OCI-LY1 (cell line): Measurements from ENCODE around the gene GMPPB.

Source experiments
- EZH2 ChIP-seq: fragments of 200-600 bp; sonication (generic), shearing (Covaris generic); IDR thresholded peaks from 2 replicates; pipeline ENCODE4 v1.8.0; 2017; ENCODE audit warnings: borderline replicate concordance, mixed run types, mild to moderate bottlenecking, antibody characterized with exemption, low read length, moderate library complexity, mixed read lengths
- TF ChIP-seq, protein P1 (sequence below): fragments of 200-600 bp; sonication (generic), shearing (Covaris generic); IDR thresholded peaks from 2 replicates; pipeline ENCODE4 v1.5.1; 2017; ENCODE audit warnings: mild to moderate bottlenecking, antibody characterized with exemption, low read length, moderate library complexity, mixed read lengths

DNA sequence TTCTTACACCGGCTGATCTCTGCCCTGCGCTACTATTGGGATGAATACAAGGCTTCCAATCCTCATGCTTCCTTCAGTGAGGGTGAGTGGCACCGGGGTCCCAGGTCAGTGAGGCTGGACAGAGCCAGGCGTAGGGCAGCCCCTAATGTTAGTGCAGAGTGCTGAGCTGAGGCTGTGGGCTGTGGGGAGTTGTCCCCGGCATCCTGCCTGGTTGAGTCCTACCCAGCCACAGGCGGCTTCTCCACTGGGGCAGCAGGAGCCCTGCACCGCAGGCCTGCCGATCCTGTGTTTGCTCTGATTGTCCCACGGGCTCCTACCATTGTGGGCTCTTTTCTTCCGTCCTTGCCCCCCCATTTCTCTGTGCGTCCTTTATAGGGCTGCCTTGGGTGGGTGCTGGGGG is 21.1 kb downstream of the GMPPB start:
- TF ChIP-seq, protein P1, sequence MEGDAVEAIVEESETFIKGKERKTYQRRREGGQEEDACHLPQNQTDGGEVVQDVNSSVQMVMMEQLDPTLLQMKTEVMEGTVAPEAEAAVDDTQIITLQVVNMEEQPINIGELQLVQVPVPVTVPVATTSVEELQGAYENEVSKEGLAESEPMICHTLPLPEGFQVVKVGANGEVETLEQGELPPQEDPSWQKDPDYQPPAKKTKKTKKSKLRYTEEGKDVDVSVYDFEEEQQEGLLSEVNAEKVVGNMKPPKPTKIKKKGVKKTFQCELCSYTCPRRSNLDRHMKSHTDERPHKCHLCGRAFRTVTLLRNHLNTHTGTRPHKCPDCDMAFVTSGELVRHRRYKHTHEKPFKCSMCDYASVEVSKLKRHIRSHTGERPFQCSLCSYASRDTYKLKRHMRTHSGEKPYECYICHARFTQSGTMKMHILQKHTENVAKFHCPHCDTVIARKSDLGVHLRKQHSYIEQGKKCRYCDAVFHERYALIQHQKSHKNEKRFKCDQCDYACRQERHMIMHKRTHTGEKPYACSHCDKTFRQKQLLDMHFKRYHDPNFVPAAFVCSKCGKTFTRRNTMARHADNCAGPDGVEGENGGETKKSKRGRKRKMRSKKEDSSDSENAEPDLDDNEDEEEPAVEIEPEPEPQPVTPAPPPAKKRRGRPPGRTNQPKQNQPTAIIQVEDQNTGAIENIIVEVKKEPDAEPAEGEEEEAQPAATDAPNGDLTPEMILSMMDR, result no peak
- no peak for TF ChIP-seq EZH2
